ENCODE results near the gene XYLT2.

XYLT2 gene

DNA sequence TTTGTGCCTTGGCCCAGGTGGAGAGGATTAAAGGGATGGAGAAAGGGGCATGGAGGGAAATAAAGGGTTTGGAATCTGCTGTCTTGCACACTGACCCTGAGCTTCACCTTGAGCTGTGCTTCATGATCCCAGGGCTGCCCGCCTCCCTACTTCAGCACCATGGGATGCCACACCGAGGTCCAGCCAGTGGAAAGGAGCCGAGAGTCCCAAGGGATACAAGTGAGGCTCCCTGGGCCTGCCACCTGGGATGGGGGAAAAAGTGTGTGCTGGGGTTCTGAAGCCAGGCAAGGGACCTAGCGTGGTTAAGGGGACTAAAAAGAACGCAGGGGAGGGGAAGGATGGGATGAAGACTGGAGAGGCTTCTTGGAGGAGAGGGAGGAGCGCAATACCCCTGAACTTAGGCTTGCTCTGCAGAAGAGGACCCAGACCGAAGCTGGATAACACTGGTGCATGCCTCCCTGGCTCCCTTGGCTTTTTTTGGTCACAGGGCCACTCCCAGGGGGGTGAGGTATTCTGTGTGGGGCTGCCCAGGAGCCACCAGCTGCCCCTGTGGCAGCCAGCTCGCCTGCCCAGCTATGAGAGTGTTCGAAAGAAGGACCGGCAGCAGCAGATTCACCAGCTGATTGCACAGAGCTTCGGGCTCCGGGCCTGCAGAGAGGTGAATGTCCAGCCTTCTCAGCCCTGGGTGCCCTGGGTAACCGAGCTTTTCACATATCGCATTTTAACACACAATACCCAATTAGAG is 19.9 kb downstream of the XYLT2 start:
- no peak for DNase-seq

GRCh38 chr17:50367401-50367800 is 21.5 kb downstream of the XYLT2 start:
- DNase-seq = no peak

- no peak for DNase-seq
Measured at GRCh38 chr17:50370052-50370451, 24.1 kb downstream of the XYLT2 start.

GRCh38 chr17:50371526-50371925 is 25.6 kb downstream of the XYLT2 start:
- DNase-seq = no peak

GRCh38 chr17:50372222-50372757 is 26.4 kb downstream of the XYLT2 start:
- no peak for DNase-seq

DNA sequence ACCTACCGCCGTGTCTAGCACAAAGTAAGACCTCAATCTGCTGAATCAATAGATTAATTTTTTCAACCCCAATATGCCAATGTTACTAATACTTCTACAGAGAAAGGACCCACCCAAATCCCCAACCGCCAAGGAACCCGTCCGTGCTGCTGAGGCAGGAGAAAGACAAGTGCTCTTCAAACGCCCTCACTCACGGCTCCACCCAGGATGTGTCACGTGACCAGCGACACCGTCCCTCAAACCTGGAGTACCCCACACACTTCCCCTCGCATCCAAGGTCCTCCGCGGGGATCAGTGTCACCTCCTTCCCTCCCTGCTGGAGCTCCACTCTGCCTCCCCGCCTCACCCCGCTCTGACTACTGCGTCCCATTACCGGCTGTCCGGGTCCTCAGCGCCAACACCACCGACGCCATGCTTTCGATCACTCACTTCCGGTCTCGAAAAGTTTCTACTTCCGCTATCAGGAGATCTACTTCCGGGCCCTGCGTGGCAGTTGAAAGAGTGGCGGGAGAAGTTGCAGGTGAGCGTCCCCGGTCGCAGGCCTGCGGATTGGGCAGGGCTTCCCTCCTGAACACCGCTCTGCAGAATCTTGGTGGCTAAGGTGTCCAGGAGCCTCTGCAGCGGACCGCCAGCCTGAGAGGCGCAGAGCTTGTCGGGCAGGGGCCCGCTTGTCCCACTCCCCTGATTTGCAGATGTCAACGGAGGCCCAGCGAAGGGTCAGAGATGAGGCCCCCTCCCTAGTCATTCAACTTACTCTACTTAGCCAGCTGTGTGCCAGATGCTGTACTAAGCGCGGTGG is 27.0 kb downstream of the XYLT2 start, which contains the start of the genes EME1 and MRPL27:
Gene EME1 (plus strand): TSS at position 472 of the 799 bp plus-strand sequence. CDS start 1,980 bp downstream, outside the sequence.
Gene MRPL27 (minus strand): TSS at position 427 of the 799 bp plus-strand sequence. CDS start 14 bp downstream, at position 413.
- DNase-seq = peak; percentile 93

DNA sequence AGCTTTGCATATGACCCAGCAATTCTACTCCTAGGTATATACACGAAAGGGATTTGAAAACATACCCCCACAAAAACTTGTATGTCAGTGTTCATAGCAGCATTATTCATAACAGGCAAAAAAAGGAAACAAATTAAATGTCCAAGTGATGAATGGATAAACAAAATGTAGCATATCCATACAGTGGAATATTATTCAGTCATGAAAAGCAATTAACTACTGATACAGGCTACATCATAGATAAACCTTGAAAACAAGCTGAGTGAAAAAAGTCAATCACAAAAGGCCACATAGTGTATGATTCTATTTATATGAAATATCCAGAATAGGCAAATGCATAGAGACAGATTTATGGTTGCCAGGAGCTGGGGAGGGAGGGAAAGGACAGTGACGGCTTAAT is 27.8 kb downstream of the XYLT2 start:
- DNase-seq = no peak

DNA sequence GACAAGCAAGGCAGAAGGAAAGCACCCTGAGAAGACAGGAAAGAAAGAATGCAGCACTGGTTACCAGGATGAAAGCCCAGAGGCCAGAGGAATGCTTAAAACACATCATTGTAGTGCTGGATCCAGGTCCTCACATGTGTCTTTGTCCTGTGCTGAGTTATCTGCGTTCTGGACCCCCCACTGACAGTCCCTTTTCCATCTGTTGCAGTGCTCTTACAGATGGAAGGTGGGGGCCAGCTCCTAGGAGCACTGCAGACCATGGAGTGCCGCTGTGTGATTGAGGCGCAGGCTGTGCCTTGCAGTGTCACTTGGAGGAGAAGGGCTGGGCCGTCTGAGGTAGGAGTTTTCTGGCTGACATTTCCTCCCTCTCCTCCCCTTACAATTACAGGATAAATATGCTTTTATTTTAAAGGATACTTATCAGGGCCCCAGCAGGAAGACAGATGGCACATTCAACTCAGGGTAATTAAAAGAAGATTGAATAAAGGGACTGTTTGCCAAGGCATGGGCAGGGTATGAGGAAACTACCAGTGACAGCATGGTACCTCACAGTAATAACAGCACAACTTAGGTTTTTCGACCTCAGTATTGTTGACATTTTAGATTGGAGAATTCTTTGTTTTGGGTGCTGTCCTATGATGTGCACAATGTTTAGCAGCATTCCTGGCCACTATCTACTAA is 30.1 kb downstream of the XYLT2 start:
- no peak for DNase-seq

DNA sequence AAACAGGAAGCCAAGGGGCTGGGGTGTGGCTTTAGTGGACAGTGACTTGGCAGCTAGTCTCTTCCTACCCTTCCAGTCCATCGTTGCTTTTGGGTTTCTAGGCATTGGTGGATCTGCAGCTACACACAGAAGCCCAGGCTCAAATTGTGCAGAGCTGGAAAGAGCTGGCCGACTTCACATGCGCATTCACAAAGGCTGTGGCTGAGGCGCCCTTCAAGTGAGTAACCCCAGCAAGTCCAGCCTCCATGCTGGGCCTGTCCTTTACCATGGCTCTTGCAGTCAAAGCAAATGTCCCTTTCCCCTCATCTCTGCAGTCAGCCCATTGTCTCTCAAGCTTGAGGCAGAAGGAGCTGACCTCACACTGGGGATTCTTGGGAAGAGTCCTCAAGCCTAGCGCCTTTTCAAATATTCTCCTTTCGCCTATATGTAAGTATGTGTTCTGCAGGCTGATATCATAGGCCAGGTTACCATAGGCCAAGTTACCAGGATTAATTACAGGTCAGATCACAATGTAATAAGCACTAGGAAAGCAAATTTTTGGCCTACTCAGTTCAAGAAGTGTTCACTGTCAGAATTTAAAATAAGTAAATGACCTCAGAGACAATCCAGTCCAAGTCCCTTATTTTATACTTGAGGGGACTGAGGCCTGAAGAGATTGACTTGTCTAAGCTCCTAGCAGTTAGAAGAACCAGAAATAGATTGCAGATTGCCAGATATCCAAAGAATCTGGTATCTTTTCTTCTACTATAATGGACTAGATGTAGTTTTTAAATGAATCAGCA is 33.6 kb downstream of the XYLT2 start:
- DNase-seq = no peak

DNA sequence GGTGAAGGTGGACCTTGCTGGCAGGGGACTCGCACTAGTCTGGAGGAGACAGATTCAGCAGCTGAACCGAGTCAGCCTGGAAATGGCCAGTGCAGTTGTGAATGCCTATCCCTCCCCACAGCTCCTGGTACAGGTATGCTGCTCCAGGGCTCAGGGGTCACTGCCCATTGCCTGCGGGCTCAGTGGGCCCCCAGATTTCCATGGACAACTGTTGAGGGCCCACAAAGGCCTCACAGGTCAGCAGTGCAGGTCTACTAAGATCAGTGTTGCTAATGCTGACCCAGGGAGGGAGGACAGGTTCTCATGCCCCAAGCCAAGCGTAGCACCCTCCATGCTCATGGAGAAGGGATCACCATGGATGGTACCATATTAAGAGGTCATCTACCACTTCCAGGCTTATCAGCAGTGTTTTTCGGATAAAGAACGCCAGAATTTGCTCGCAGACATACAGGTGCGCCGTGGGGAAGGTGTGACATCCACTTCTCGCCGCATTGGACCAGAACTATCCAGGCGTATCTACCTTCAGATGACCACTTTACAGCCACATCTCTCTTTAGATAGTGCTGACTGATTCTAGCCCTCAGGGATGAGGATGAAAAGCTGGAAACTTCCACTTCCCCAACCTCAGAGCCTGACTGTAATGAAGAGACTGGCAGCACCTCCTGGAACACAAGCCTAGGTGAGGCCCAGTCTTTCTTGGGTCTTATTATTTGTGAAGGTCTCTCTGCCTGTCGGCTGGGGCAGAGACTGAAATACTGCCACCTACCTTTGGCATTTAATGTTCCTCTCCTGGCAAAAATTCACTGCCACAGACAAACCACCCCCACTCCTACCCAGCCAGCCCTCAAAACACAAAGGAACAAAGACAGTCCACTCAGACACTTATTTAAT is 34.7 kb downstream of the XYLT2 start:
- DNase-seq = no peak

DNA sequence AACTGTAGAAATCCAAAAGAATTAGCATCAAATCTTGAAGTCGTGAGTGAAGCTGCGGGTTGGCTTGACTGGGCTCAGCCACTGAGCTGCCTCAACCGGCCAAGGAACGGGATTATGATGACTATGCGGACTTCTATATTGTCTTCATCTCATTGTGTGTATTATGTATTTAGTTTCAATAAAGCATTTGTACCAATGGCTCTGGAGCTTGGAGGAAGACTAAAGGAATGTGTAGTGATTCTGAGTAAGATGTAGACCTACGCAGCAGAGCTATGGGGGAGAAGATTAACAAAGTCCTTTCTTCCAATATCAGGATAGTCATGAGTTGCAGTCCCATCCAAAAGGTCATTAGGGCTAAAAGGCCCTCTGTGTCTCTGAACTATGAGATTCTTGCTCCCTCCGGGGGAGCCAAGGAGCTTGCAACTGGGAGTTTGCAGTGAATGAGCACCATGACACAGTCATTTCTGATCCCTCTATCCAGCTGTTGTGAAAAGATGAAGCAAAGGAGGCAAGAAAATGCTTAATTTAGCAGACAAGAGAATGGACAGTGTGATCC is 35.4 kb downstream of the XYLT2 start:
- DNase-seq = no peak

- DNase-seq = no peak
Measured at GRCh38 chr17:50381920-50382319, 36.0 kb downstream of the XYLT2 start.

DNA sequence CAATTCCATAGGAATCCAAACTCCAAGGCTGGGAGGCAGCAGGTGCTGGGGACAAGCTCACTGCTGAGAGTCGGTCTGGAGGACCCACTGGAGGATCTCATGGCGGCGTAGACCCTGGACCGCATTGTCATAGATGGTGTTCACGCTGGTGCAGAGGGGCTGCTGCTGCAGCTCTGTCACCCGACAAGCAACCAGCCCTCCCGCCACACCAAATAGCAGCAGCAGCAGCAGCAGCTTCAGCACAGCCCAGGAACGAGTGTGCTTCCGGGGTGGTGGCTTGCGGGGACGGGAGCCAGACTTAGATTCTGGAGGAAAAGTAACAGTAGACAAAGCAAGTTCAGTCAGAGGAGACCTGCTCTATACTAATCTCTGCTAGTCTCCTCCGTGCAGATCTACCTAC is 37.0 kb downstream of the XYLT2 start:
- DNase-seq = no peak

GRCh38 chr17:50386510-50386909 is 40.6 kb downstream of the XYLT2 start:
- DNase-seq = no peak

DNA sequence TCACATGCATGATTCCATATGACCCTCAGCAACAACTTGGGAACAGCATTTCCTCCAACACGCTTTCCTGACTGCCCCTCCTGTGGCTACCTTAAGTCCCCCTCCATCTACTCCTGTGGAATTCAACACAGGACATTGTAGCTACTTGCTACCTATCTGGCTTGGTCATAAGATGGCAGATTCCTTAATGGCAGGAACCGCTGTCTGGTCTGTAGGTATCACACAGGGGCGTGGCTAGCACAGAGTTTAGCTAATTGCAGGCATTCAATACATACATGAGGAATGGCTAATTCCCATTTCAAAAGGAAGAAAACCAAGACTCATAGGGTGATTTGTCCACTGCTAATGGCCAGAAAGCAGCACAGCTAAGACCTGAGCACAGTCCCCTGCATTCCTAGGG is 42.8 kb downstream of the XYLT2 start:
- no peak for DNase-seq

DNA sequence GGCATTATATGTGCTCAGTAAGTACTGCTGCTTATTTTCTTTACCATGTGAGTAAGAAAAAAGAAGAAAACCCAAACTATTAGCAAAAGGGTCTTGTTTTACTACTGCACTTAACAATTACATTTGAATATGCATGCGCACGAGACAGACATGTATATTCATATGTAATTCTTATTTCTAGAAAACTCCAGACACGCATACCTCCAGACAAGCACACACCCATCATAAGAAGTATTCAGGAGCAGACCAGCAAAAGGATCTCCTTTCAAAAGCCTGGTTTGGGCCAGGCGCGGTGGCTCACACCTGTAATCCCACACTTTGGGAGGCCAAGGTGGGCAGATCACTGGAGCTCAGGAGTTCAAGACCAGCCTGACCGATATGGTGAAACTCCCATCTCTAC is 43.6 kb downstream of the XYLT2 start:
- DNase-seq = no peak

DNA sequence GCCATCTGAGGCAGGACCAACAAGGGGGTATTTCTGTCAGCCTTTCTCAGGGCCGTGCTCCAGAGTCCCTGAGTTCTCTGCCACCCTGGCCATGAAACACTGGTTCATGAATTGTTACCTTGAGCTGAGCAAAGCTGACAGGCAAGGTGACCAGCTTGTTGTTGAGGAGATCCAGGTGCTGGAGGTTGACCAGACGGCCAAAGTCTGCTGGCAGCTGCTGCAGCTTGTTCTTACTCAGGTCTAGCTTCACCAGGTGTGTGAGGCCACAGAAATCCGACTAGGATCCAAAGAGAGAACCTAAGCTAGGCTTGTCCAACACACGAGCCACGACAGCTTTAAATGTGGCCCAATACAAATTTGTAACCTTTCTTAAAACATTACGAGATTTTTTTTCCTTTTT is 46.7 kb downstream of the XYLT2 start:
- no peak for DNase-seq

DNA sequence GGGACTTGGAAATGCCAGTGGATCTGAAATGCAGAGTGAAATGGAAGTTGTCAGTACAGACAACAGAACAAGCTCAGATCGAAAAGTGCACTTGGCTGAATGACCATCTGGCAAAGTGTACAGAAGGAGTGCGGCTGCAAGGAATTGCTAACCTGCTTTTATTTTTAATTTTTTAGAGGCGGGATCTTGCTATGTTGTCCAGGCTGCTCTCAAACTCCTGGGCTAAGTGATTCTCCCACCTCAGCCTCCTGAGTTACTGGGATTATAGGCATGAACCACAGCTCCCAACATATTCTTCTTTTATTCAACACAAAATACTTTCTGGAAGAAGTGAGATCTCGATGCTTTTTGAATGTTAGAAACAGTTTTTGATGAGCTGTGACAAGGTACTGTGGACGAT is 47.8 kb downstream of the XYLT2 start:
- no peak for DNase-seq

GRCh38 chr17:50394711-50395110 is 48.8 kb downstream of the XYLT2 start:
- no peak for DNase-seq

GRCh38 chr17:50396261-50397110 is 50.6 kb downstream of the XYLT2 start:
- DNase-seq = peak; percentile 70
